Endothelial cell of umbilical vein (primary cell): ENCODE data around the gene ANGEL2. TPM values are rescaled to one million over a fixed set of nuclear protein-coding genes. Genes with fewer than 3 reads are reported as not detected.

Experiments used
- BruUV-seq: library from RNA; stranded (reverse); fragments of 400-500 nt; replicated peaks from 2 replicates; lab custom pipeline; 2021; lab: Mats Ljungman, UMichigan
- CTCF ChIA-PET: fragments of 300-600, 350-600 bp; sonication (Branson Sonifier 250); formaldehyde crosslinking; loops from one replicate; lab custom pipeline; 2021; ENCODE audit warnings: antibody characterized with exemption, inconsistent platforms; lab: Charles Lee
- POLR2A ChIA-PET: fragments of 300-600, 350-600 bp; sonication (Branson Sonifier 250); formaldehyde crosslinking; loops from one replicate; lab custom pipeline; 2021; ENCODE audit warnings: antibody characterized with exemption, inconsistent platforms; lab: Charles Lee
- DNase-seq: peaks from one replicate; pipeline ENCODE4 v3.0.0-alpha.2; 2011; ENCODE audit warnings: low read depth, low spot score
- FAIRE-seq: peaks from 2 replicates; lab custom pipeline; 2011; peaks lifted over from hg19 to GRCh38; lab: Jason Lieb, UNC
- H2AFZ ChIP-seq: 2 replicates; pipeline ENCODE4 v1.6.0; 2012; ENCODE audit warnings: low read depth, low read length, control low read depth, inconsistent platforms
- H3K27ac ChIP-seq: 2 replicates; pipeline ENCODE4 v1.5.1; 2011; ENCODE audit warnings: low read depth, mild to moderate bottlenecking, control low read depth, low read length, moderate library complexity; ENCODE audit not compliant: insufficient read depth
- H3K27me3 ChIP-seq, 2 experiments: 2 replicates each; pipeline versions ENCODE4 v1.6.0 to v1.6.1; 2011; ENCODE audit warnings: low read length in 2 of 2, mixed read lengths in 1 of 2; ENCODE audit not compliant: control insufficient read depth in 2 of 2, insufficient read depth in 2 of 2
- H3K36me3 ChIP-seq, 2 experiments: 2 replicates in 1 of 2; 3 replicates in 1 of 2; pipeline ENCODE4 v1.5.1; 2011; ENCODE audit warnings: low read length in 2 of 2, mild to moderate bottlenecking in 1 of 2, moderate library complexity in 1 of 2; ENCODE audit not compliant: control insufficient read depth in 2 of 2, insufficient read depth in 2 of 2; ENCODE audit errors: extremely low read depth in 1 of 2
- H3K4me1 ChIP-seq: 3 replicates; pipeline ENCODE4 v1.5.1; 2011; ENCODE audit warnings: mild to moderate bottlenecking, low read length; ENCODE audit not compliant: control insufficient read depth, insufficient read depth; ENCODE audit errors: extremely low read depth
- H3K4me2 ChIP-seq: 2 replicates; pipeline ENCODE4 v1.6.1; 2011; ENCODE audit warnings: low read length, control low read depth, mixed read lengths; ENCODE audit not compliant: insufficient read depth
- H3K4me3 ChIP-seq, 3 experiments: fragments of 200-600 bp in 1 of 3; sonication (generic), shearing (Covaris generic) in 1 of 3; replicated peaks in 1 of 3; 2 replicates each; pipeline ENCODE4 v1.5.1; 2011 to 2016; ENCODE audit warnings: control low read depth in 3 of 3, low read length in 3 of 3, mild to moderate bottlenecking in 2 of 3, inconsistent platforms in 1 of 3, low read depth in 1 of 3, moderate library complexity in 1 of 3; ENCODE audit not compliant: insufficient read depth in 1 of 3
- H3K79me2 ChIP-seq: 2 replicates; pipeline ENCODE4 v1.6.0; 2012; ENCODE audit warnings: low read length, inconsistent platforms; ENCODE audit not compliant: control insufficient read depth, insufficient read depth
- H3K9ac ChIP-seq: replicated peaks from 2 replicates; pipeline ENCODE3; 2011; ENCODE audit warnings: low read length, control low read depth; ENCODE audit not compliant: insufficient read depth; ENCODE audit errors: extremely low read depth
- H3K9me1 ChIP-seq: replicated peaks from 3 replicates; pipeline ENCODE4 v1.6.0; 2011; ENCODE audit warnings: mild to moderate bottlenecking, low read length; ENCODE audit not compliant: control insufficient read depth, insufficient read depth; ENCODE audit errors: extremely low read depth
- H3K9me3 ChIP-seq: replicated peaks from 2 replicates; pipeline ENCODE4 v1.5.1; 2012; ENCODE audit warnings: low read length, inconsistent platforms; ENCODE audit not compliant: control insufficient read depth, insufficient read depth
- H4K20me1 ChIP-seq: replicated peaks from 2 replicates; pipeline ENCODE3; 2011; ENCODE audit warnings: mild to moderate bottlenecking, low read length; ENCODE audit not compliant: control insufficient read depth, insufficient read depth; ENCODE audit errors: extremely low read depth
- EZH2 ChIP-seq: IDR thresholded peaks from 2 replicates; pipeline ENCODE4 v1.6.1; 2012; ENCODE audit warnings: borderline replicate concordance, low read depth, mild to moderate bottlenecking, moderate library complexity, low read length, inconsistent platforms; ENCODE audit not compliant: severe bottlenecking
- FOS ChIP-seq: IDR thresholded peaks from 2 replicates; pipeline ENCODE4 v1.6.1; 2011; ENCODE audit warnings: mild to moderate bottlenecking, low read length, moderate library complexity, borderline replicate concordance; ENCODE audit not compliant: insufficient read depth
- GATA2 ChIP-seq: IDR thresholded peaks from 2 replicates; pipeline ENCODE4 v1.7.0; 2011; ENCODE audit warnings: low read depth, mild to moderate bottlenecking, moderate library complexity, mixed read lengths, low read length; ENCODE audit not compliant: insufficient read length, insufficient read depth
- MYC ChIP-seq: IDR thresholded peaks from one replicate; pipeline ENCODE4 v1.6.1; 2011; ENCODE audit warnings: mild to moderate bottlenecking, low read depth, low read length
- POLR2A ChIP-seq: IDR thresholded peaks from 2 replicates; pipeline ENCODE4 v1.6.1; 2012; ENCODE audit warnings: low read depth, mild to moderate bottlenecking, control low read depth, low read length
- POLR2AphosphoS5 ChIP-seq: IDR thresholded peaks from 2 replicates; pipeline ENCODE4 v1.6.1; 2012; ENCODE audit warnings: low read depth, mild to moderate bottlenecking, control low read depth, low read length, moderate library complexity; ENCODE audit not compliant: insufficient read depth
- dilution Hi-C: fragments of 300-500 bp; cut with MboI; formaldehyde crosslinking; loops from one replicate; pipeline ENCODE4 v1.15.0; 2019; ENCODE audit warnings: low sequenced_read_pairs; ENCODE audit not compliant: extremely low pct_ligation_motif_present
- intact Hi-C: fragments of 100-400 bp; cut with micrococcal nuclease; formaldehyde crosslinking; loops from one replicate; pipeline ENCODE4 v1.10.0; 2022
- polyA plus RNA-seq, 4 experiments: library from polyadenylated mRNA; depleted of rRNA in 3 of 4; stranded (reverse) in 3 of 4; unstranded in 1 of 4; fragments of >200 nt; gene quantifications; 2 replicates each; pipeline versions ENCODE4 v1.2.1 to v1.2.3, GENCODE V29; 2011 to 2012; ENCODE audit warnings: missing spikeins in 1 of 4
- total RNA-seq: library from RNA; stranded (reverse); gene quantifications from 2 replicates; pipeline ENCODE4 v1.2.3, GENCODE V29; 2021
- TF ChIP-seq, protein P1 (sequence below), 2 donors: IDR thresholded peaks; 1 replicate in 1 of 2; 2 replicates in 1 of 2; pipeline ENCODE4 v1.5.1; 2011; ENCODE audit warnings: low read length in 2 of 2, mild to moderate bottlenecking in 2 of 2, moderate library complexity in 2 of 2, control low read depth in 1 of 2, inconsistent platforms in 1 of 2, low read depth in 1 of 2; ENCODE audit not compliant: insufficient read depth in 1 of 2; ENCODE audit errors: extremely low read depth in 1 of 2
- TF ChIP-seq, protein P2 (sequence below): IDR thresholded peaks from 2 replicates; pipeline ENCODE4 v1.6.1; 2011; ENCODE audit not compliant: insufficient read depth, insufficient read length

ANGEL2 gene
- total and polyA plus RNA-seq, 2 donors (not counting 3 experiments of a cell fraction or from before 2014, with no cell fraction given): 11.9 to 39.1 TPM

GRCh38 chr1:212962509-212962908 is 53.2 kb downstream of the ANGEL2 start:
- TF ChIP-seq GATA2 (no peak), EZH2 (no peak), MYC (no peak), POLR2AphosphoS5 (no peak), FOS (no peak), POLR2A (no peak)
- TF ChIP-seq, protein P1, sequence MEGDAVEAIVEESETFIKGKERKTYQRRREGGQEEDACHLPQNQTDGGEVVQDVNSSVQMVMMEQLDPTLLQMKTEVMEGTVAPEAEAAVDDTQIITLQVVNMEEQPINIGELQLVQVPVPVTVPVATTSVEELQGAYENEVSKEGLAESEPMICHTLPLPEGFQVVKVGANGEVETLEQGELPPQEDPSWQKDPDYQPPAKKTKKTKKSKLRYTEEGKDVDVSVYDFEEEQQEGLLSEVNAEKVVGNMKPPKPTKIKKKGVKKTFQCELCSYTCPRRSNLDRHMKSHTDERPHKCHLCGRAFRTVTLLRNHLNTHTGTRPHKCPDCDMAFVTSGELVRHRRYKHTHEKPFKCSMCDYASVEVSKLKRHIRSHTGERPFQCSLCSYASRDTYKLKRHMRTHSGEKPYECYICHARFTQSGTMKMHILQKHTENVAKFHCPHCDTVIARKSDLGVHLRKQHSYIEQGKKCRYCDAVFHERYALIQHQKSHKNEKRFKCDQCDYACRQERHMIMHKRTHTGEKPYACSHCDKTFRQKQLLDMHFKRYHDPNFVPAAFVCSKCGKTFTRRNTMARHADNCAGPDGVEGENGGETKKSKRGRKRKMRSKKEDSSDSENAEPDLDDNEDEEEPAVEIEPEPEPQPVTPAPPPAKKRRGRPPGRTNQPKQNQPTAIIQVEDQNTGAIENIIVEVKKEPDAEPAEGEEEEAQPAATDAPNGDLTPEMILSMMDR (IDR thresholded peaks at IDR 0.05; ENCODE audit: extremely low read depth in 1 of 2, insufficient read depth in 1 of 2, low read depth in 1 of 2, low read length in 2 of 2): no peak
- TF ChIP-seq, protein P2, sequence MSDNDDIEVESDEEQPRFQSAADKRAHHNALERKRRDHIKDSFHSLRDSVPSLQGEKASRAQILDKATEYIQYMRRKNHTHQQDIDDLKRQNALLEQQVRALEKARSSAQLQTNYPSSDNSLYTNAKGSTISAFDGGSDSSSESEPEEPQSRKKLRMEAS: no peak
- no peak for DNase-seq
- Histone ChIP-seq H3K4me2 (no peak overlapping the region), H3K27ac (no peak overlapping the region), H3K4me3 (no peak overlapping the region), H3K9me3 (no peaks in the 10 kb centered on the region), H3K9ac (no peak overlapping the region), H3K4me1 (no peaks in the 10 kb centered on the region), H3K79me2 (no peaks in the 10 kb centered on the region), H3K36me3 (no peaks in the 10 kb centered on the region), H4K20me1 (no peaks in the 10 kb centered on the region), H3K9me1 (no peaks in the 10 kb centered on the region), H3K27me3 (peaks cover 0 to 6% of the 10 kb centered on the region in 2 experiments), H2AFZ (no peak overlapping the region)
- intact Hi-C loops: no loop called here
- dilution Hi-C loops: no loop called here
- BruUV-seq: no TSS peak
- POLR2A ChIA-PET: no interaction called here
- no peak for FAIRE-seq
- CTCF ChIA-PET: no interaction called here
